GM18873 (cell line): ENCODE results near the gene ATG13.

Experiments
- ATAC-seq: cut with Tn5 transposase; IDR thresholded peaks from one replicate; pipeline ENCODE4 v1.9.1; 2021; ENCODE audit warnings: mild to moderate bottlenecking, moderate library complexity, moderate number of reproducible peaks; ENCODE audit not compliant: unreplicated experiment, low FRiP score

ATG13 gene

DNA sequence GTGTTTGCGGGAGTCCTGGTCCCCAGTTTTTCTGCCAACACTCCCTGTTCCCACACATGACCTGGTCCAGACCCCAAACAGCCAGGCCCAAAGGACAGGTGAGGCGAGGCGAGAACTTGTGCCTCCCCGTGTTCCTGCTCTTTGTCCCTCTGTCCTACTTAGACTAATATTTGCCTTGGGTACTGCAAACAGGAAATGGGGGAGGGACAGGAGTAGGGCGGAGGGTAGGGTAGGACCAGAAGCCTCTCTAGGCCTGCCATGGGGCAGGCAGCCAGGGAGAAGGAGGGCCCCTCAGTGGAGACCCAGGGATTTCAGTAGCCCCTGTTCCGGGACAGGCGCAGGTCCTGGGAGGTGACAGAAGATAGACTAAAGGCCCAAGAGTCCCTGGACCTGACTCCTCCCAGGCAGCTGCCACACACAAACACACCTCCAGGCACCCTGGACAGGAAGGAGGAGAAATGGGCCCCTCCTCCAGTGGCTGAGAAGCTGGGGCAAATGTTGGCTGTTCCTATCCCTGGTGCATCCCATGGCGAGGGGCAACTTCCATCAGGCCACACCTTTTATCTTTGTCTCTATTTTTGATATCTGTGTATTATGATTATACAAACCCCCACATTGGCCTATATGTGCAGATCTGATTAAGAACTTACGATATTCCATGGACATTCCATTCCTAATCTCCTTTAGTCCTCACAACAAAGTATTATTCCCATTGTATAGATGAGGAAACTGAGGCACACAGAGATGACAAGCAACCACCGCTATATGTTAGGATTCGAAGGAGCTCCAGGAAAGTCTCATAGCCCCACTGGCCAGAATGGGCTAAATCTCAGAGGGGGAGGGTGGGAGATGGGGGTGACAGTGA lies 101.0 kb downstream of the ATG13 start:
- no peak for ATAC-seq

DNA sequence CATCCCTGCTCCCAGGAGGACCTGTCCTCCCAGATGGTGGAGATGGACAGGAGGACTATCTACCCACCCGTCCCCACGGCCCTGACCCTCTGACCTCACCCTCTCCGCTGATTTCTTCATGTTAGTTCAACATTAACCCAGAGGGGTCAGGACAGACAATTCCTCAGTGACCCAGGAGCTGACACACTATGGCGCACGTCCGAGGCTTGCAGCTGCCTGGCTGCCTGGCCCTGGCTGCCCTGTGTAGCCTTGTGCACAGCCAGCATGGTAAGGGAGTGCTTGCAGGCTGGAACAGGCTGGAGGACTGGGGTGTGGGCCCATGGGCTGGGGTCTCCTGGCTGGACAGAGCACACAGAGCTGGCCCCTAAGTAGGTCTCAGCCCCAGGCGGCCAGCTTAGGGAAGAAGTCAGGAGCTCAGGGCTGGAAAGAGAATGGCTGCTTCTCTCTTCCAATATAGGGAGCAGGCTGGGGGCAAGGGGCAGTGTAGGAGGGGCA lies 101.7 kb downstream of the ATG13 start, which contains the start of gene F2:
TSS of gene F2 (plus strand) at position 166 of the 495 bp plus-strand sequence. CDS start at position 189, 23 bp downstream.
- no peak for ATAC-seq

DNA sequence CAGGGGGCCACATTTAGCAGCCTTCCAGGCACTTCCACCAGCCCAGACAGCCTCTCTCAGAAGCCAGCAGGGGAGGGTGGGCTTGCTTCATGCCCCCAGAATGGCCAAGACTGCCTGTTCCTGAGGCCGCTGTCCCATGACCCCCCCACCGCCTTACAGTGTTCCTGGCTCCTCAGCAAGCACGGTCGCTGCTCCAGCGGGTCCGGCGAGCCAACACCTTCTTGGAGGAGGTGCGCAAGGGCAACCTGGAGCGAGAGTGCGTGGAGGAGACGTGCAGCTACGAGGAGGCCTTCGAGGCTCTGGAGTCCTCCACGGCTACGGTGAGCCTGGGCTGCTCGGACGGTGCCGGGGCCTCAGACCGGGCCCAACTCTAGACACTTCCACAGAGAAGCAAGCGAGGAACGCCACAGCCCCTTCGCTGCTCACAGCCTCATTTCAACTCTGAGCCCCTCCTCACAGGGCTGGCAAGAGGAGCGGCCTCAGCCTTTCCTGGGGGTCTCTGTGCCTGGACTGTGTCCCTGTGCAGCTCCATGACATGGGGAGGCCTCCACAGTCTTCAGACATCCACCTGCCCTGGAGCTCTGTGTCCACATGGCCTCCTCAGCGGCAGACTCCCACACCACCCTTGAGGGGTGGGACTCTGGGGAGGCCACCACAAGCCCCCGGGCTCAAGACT lies 102.3 kb downstream of the ATG13 start:
- ATAC-seq: no peak

DNA sequence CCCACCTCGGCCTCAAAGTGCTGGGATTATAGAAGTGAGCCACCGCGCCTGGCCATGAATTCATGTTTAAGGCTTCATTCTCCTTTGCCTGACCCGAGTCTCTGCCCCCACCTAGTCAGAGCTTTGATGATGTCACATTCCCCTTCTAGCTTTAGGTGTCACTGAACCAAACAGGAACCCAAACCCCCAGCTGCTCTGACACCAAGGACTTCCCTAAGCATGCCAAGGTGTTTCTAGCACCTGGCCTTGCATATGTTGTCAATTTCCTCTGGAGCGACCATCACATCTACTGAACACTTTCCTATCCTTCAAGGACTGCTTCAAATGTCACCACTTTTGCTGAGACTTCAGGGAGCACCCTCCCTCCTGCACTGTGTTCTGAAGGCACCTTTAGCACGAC lies 103.9 kb downstream of the ATG13 start:
- no peak for ATAC-seq

DNA sequence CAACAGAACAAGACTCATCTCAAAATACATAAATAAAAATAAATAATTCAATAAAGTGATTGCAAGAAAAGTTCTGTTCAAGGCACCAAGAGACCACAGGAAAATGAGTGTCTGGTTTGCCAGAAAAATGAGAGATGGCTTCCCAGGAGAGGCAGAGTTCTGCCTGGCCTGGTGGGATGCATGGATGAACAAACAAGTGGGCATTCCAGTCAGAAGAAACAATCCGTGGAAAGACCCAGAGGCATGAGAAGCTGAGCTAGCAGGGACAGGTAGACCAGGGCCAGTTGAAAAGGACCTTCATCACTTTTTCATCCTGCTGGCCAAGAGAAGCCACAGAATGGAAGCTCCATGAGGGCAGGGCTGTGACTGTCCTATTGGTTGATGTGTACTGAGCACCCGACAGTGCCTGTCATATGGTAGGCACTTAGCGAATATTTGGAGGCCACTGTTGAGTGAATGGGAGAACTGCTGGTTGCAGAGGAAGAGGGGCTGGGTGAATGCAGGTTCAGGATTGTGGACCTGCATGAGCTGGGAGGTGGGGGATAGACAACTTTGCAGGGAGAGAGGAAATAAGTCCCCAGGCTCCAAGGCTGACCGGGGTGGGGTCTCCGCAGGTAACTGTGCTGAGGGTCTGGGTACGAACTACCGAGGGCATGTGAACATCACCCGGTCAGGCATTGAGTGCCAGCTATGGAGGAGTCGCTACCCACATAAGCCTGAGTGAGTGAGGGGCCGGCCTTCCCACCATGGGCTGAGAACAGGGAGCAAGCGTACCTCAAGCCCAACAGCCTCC lies 105.4 kb downstream of the ATG13 start:
- ATAC-seq: no peak

DNA sequence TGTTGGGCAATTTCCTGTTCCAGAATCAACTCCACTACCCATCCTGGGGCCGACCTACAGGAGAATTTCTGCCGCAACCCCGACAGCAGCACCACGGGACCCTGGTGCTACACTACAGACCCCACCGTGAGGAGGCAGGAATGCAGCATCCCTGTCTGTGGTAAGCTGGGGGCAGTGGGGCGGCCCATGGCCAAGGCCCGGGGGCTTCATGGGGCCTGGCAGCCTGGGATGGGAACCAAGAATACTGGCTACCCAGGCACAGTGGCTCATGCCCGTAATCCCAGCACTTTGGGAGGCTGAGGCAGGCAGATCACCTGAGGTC lies 106.0 kb downstream of the ATG13 start:
- no peak for ATAC-seq

DNA sequence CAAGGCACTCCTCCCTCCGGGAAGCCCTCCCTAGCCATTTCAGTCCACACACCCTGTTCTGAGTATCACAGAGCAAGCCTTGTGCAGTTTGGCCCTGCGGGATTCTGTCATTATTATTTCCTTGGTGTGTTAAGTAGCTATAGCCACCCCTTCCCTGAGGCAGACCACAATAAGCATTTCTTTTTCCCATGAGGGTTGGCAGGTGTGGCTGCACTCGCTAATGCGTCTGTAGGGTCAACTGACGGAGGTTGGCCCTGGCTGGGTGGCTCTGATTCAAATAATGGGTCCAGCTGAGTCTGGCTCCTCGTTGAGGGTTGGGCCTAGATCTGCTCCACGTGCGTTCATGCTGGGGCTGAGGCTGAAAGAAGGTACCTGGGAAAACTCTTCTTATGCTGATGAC lies 106.7 kb downstream of the ATG13 start:
- no peak for ATAC-seq
